Measurements from ENCODE around the gene POLR3A.

POLR3A gene

GRCh38 chr10:77973276-77973675 lies 56.0 kb downstream of the POLR3A start:
- TF ChIP-seq CTCF (IDR thresholded peaks at IDR 0.05; ENCODE audit: insufficient read depth, low read length, missing control alignments) = no peak
- CTCF ChIA-PET = interaction anchor here (0.6 to 4.4 kb wide), 6 partner anchors 10 to 148 kb away, joined by 3 to 37 read pairs (median 4); no protein-coding TSS in a partner anchor
- no peak for DNase-seq (ENCODE audit: low read depth, low spot score)
- POLR2A ChIA-PET = interaction anchor here (0.7 kb wide), 1 partner anchor 18 kb away, joined by 3 read pairs; no protein-coding TSS in a partner anchor
- no peak overlapping the region for H3K4me3 ChIP-seq (ENCODE audit: low read depth, low read length)

- ChIA-PET CTCF (interaction anchor here (4.4 kb wide), 1 partner anchor 125 kb away, joined by 37 read pairs; no protein-coding TSS in a partner anchor), POLR2A (interaction anchor here (1.1 to 1.3 kb wide), 2 partner anchors 12 to 186 kb away, joined by 4 to 5 read pairs; no protein-coding TSS in a partner anchor)
- TF ChIP-seq CTCF (IDR thresholded peaks at IDR 0.05; ENCODE audit: insufficient read depth, low read length, missing control alignments) = no peak
- H3K4me3 ChIP-seq (ENCODE audit: low read depth, low read length) = no peak overlapping the region
- DNase-seq (ENCODE audit: low read depth, low spot score) = no peak
Observed at GRCh38 chr10:77972148-77972547, 57.2 kb downstream of the POLR3A start.

- no peak for TF ChIP-seq CTCF (IDR thresholded peaks at IDR 0.05; ENCODE audit: insufficient read depth, low read length, missing control alignments)
- H3K4me3 ChIP-seq (ENCODE audit: low read depth, low read length) = no peak overlapping the region
- CTCF ChIA-PET = interaction anchor here (4.4 kb wide), 1 partner anchor 124 kb away, joined by 37 read pairs; no protein-coding TSS in a partner anchor
- DNase-seq (ENCODE audit: low read depth, low spot score) = no peak
- POLR2A ChIA-PET = interaction anchor here (0.6 to 1.3 kb wide), 3 partner anchors 12 to 185 kb away, joined by 3 to 5 read pairs (median 4); no protein-coding TSS in a partner anchor
Observed at GRCh38 chr10:77971804-77972144, 57.5 kb downstream of the POLR3A start.

- H3K4me3 ChIP-seq (ENCODE audit: low read depth, low read length) = no peak overlapping the region; the same call in 1 of the 2 replicates
- CTCF ChIA-PET = interaction anchor here (1.0 kb wide), 1 partner anchor 120 kb away, joined by 3 read pairs; no protein-coding TSS in a partner anchor
- POLR2A ChIA-PET = interaction anchor here (0.6 to 1.3 kb wide), 3 partner anchors 13 to 185 kb away, joined by 3 to 5 read pairs (median 4); no protein-coding TSS in a partner anchor
- no peak for TF ChIP-seq CTCF (IDR thresholded peaks at IDR 0.05; ENCODE audit: insufficient read depth, low read length, missing control alignments)
- peak; percentile 86 for DNase-seq (ENCODE audit: low read depth, low spot score)
Observed at GRCh38 chr10:77970869-77971803, 58.2 kb downstream of the POLR3A start.

- ChIA-PET POLR2A (no interaction called here), CTCF (interaction anchor here (0.8 to 2.3 kb wide), 5 partner anchors 15 to 147 kb away, joined by 3 to 10 read pairs (median 3); no protein-coding TSS in a partner anchor)
- TF ChIP-seq CTCF (IDR thresholded peaks at IDR 0.05; ENCODE audit: insufficient read depth, low read length, missing control alignments) = no peak
Observed at GRCh38 chr10:77969114-77969513, 60.2 kb downstream of the POLR3A start.

GRCh38 chr10:77967611-77968022 lies 61.7 kb downstream of the POLR3A start:
- H3K4me3 ChIP-seq (ENCODE audit: low read depth, low read length) = no peak overlapping the region
- DNase-seq (ENCODE audit: low read depth, low spot score) = no peak
- no peak for TF ChIP-seq CTCF (IDR thresholded peaks at IDR 0.05; ENCODE audit: insufficient read depth, low read length, missing control alignments)
- ChIA-PET POLR2A (no interaction called here), CTCF (interaction anchor here (1.8 kb wide), 1 partner anchor 120 kb away, joined by 6 read pairs; no protein-coding TSS in a partner anchor)

More at GRCh38 chr10:77969114-77969513, 60.2 kb downstream of the POLR3A start:
- no peak overlapping the region for H3K4me3 ChIP-seq (ENCODE audit: low read depth, low read length)
- no peak for DNase-seq (ENCODE audit: low read depth, low spot score)
